Endothelial cell of umbilical vein (primary cell): ENCODE data around the gene SPACA6.

Experiments
- CTCF ChIP-seq, 2 donors: IDR thresholded peaks; 1 replicate in 1 of 2; 2 replicates in 1 of 2; pipeline ENCODE4 v1.5.1; 2011; ENCODE audit warnings: low read length in 2 of 2, mild to moderate bottlenecking in 2 of 2, moderate library complexity in 2 of 2, control low read depth in 1 of 2, inconsistent platforms in 1 of 2, low read depth in 1 of 2; ENCODE audit not compliant: insufficient read depth in 1 of 2; ENCODE audit errors: extremely low read depth in 1 of 2
- EZH2 ChIP-seq: IDR thresholded peaks from 2 replicates; pipeline ENCODE4 v1.6.1; 2012; ENCODE audit warnings: borderline replicate concordance, low read depth, mild to moderate bottlenecking, moderate library complexity, low read length, inconsistent platforms; ENCODE audit not compliant: severe bottlenecking
- FOS ChIP-seq: IDR thresholded peaks from 2 replicates; pipeline ENCODE4 v1.6.1; 2011; ENCODE audit warnings: mild to moderate bottlenecking, low read length, moderate library complexity, borderline replicate concordance; ENCODE audit not compliant: insufficient read depth
- GATA2 ChIP-seq: IDR thresholded peaks from 2 replicates; pipeline ENCODE4 v1.7.0; 2011; ENCODE audit warnings: low read depth, mild to moderate bottlenecking, moderate library complexity, mixed read lengths, low read length; ENCODE audit not compliant: insufficient read length, insufficient read depth
- JUN ChIP-seq: IDR thresholded peaks from 2 replicates; pipeline ENCODE4 v1.6.1; 2011; ENCODE audit warnings: borderline replicate concordance, low read depth; ENCODE audit not compliant: insufficient read length, insufficient read depth
- MAX ChIP-seq: IDR thresholded peaks from 2 replicates; pipeline ENCODE4 v1.6.1; 2011; ENCODE audit not compliant: insufficient read depth, insufficient read length
- POLR2A ChIP-seq: IDR thresholded peaks from 2 replicates; pipeline ENCODE4 v1.6.1; 2012; ENCODE audit warnings: low read depth, mild to moderate bottlenecking, control low read depth, low read length
- POLR2AphosphoS5 ChIP-seq: IDR thresholded peaks from 2 replicates; pipeline ENCODE4 v1.6.1; 2012; ENCODE audit warnings: low read depth, mild to moderate bottlenecking, control low read depth, low read length, moderate library complexity; ENCODE audit not compliant: insufficient read depth

- no peak for TF ChIP-seq FOS
- peak in 1 of 2 donors; percentile 21 for TF ChIP-seq CTCF (IDR thresholded peaks at IDR 0.05; ENCODE audit: extremely low read depth in 1 of 2, insufficient read depth in 1 of 2, low read depth in 1 of 2, low read length in 2 of 2)
- TF ChIP-seq POLR2A = no peak
- no peak for TF ChIP-seq POLR2AphosphoS5
- TF ChIP-seq JUN = no peak
- TF ChIP-seq EZH2 = no peak
- no peak for TF ChIP-seq GATA2
- no peak for TF ChIP-seq MAX
Measured at GRCh38 chr19:51664997-51665396, 28.1 kb upstream of the SPACA6 start.
